ENCODE results near the gene GRAMD1B.

GRAMD1B gene

GRCh38 chr11:123473941-123474677 is 44.0 kb downstream of the GRAMD1B start:
- DNase-seq (ENCODE audit: extremely low read depth in 1 of 2, low read depth in 1 of 2): no peak

GRCh38 chr11:123474994-123475393 is 44.9 kb downstream of the GRAMD1B start:
- no peak for DNase-seq (ENCODE audit: extremely low read depth in 1 of 2, low read depth in 1 of 2)

- DNase-seq (ENCODE audit: extremely low read depth in 1 of 2, low read depth in 1 of 2): no peak
Measured at GRCh38 chr11:123475469-123475868, 45.4 kb downstream of the GRAMD1B start.

GRCh38 chr11:123477205-123477907 is 47.3 kb downstream of the GRAMD1B start:
- no peak for DNase-seq (ENCODE audit: extremely low read depth in 1 of 2, low read depth in 1 of 2)

- no peak for DNase-seq (ENCODE audit: extremely low read depth in 1 of 2, low read depth in 1 of 2)
Measured at GRCh38 chr11:123478352-123478987, 48.4 kb downstream of the GRAMD1B start.

GRCh38 chr11:123479048-123479837 is 49.2 kb downstream of the GRAMD1B start:
- no peak for DNase-seq (ENCODE audit: extremely low read depth in 1 of 2, low read depth in 1 of 2)

GRCh38 chr11:123480290-123480815 is 50.3 kb downstream of the GRAMD1B start:
- DNase-seq (ENCODE audit: extremely low read depth in 1 of 2, low read depth in 1 of 2): no peak

- DNase-seq (ENCODE audit: extremely low read depth in 1 of 2, low read depth in 1 of 2): no peak
Measured at GRCh38 chr11:123480882-123481281, 50.8 kb downstream of the GRAMD1B start.

GRCh38 chr11:123481640-123482039 is 51.6 kb downstream of the GRAMD1B start:
- DNase-seq (ENCODE audit: extremely low read depth in 1 of 2, low read depth in 1 of 2): no peak

- DNase-seq (ENCODE audit: extremely low read depth in 1 of 2, low read depth in 1 of 2): no peak
Measured at GRCh38 chr11:123482218-123482617, 52.1 kb downstream of the GRAMD1B start.

GRCh38 chr11:123483058-123483457 is 53.0 kb downstream of the GRAMD1B start:
- DNase-seq (ENCODE audit: extremely low read depth in 1 of 2, low read depth in 1 of 2): no peak

- DNase-seq (ENCODE audit: extremely low read depth in 1 of 2, low read depth in 1 of 2): no peak
Measured at GRCh38 chr11:123483466-123483865, 53.4 kb downstream of the GRAMD1B start.

GRCh38 chr11:123484448-123484847 is 54.4 kb downstream of the GRAMD1B start:
- no peak for DNase-seq (ENCODE audit: extremely low read depth in 1 of 2, low read depth in 1 of 2)

- DNase-seq (ENCODE audit: extremely low read depth in 1 of 2, low read depth in 1 of 2): no peak
Measured at GRCh38 chr11:123487157-123487744, 57.2 kb downstream of the GRAMD1B start.

- DNase-seq (ENCODE audit: extremely low read depth in 1 of 2, low read depth in 1 of 2): no peak
Measured at GRCh38 chr11:123490527-123490926, 60.5 kb downstream of the GRAMD1B start.

GRCh38 chr11:123491241-123491640 is 61.2 kb downstream of the GRAMD1B start:
- DNase-seq (ENCODE audit: extremely low read depth in 1 of 2, low read depth in 1 of 2): no peak

- DNase-seq (ENCODE audit: extremely low read depth in 1 of 2, low read depth in 1 of 2): no peak
Measured at GRCh38 chr11:123493349-123494063, 63.4 kb downstream of the GRAMD1B start.

GRCh38 chr11:123494195-123495050 is 64.4 kb downstream of the GRAMD1B start:
- no peak for DNase-seq (ENCODE audit: extremely low read depth in 1 of 2, low read depth in 1 of 2)

GRCh38 chr11:123504401-123504800 is 74.3 kb downstream of the GRAMD1B start:
- no peak for DNase-seq (ENCODE audit: extremely low read depth in 1 of 2, low read depth in 1 of 2)

Measured in activated CD8-positive, alpha-beta memory T cell treated with anti-CD3 and anti-CD28 coated beads for 1 hour (primary cell).